H1 (cell line): Measurements from ENCODE around the gene RPS6KB2. TPM values are rescaled to one million over a fixed set of nuclear protein-coding genes. Genes with fewer than 3 reads are reported as not detected.

Experiments
- BCL11A ChIP-seq, 2 experiments: IDR thresholded peaks; one replicate each; pipeline ENCODE4 v1.6.1; 2011; ENCODE audit warnings: low read depth in 2 of 2, low read length in 2 of 2, mild to moderate bottlenecking in 2 of 2
- CBX5 ChIP-seq: fragments of 300-800, 300-1000 bp; sonication (generic); IDR thresholded peaks from 2 replicates; pipeline ENCODE4 v1.7.1; 2016; ENCODE audit warnings: antibody characterized with exemption, low read length, low read depth
- EZH2 ChIP-seq: fragments of 200-600 bp; sonication (generic); IDR thresholded peaks from 2 replicates; pipeline ENCODE4 v1.7.1; 2012; ENCODE audit warnings: low read depth, mild to moderate bottlenecking, moderate library complexity, low read length, inconsistent platforms; ENCODE audit not compliant: severe bottlenecking
- SP4 ChIP-seq: IDR thresholded peaks from 2 replicates; pipeline ENCODE4 v1.6.1; 2012; ENCODE audit warnings: low read length, inconsistent platforms
- TAF1 ChIP-seq: IDR thresholded peaks from 2 replicates; pipeline ENCODE4 v1.6.1; 2011; ENCODE audit warnings: mild to moderate bottlenecking, low read depth, low read length
- polyA plus RNA-seq, 7 experiments: library from polyadenylated mRNA; depleted of rRNA in 3 of 7; stranded (reverse) in 5 of 7; unstranded in 2 of 7; fragments of >200 nt in 5 of 7; fragments of 200-250 nt in 2 of 7; gene quantifications; 1 replicate in 5 of 7; 2 replicates in 1 of 7; 4 replicates in 1 of 7; pipeline versions ENCODE4 v1.2.1 to v1.2.3, GENCODE V29; 2011 to 2013; ENCODE audit warnings: missing spikeins in 2 of 7, mixed read lengths in 2 of 7
- total RNA-seq: library from RNA; stranded (reverse); fragmentation: NEBNext Ultra II Directional; extraction: Animal tissue kit (Norgen Biotek cat#: 25700); gene quantifications from 2 replicates; pipeline ENCODE4 v1.2.1, GENCODE V29; 2021

RPS6KB2 gene
- total and polyA plus RNA-seq, 2 of the 8 experiments (the other 6 are each of a cell fraction or from before 2014, with no cell fraction given) = 41.0 to 47.1 TPM

DNA sequence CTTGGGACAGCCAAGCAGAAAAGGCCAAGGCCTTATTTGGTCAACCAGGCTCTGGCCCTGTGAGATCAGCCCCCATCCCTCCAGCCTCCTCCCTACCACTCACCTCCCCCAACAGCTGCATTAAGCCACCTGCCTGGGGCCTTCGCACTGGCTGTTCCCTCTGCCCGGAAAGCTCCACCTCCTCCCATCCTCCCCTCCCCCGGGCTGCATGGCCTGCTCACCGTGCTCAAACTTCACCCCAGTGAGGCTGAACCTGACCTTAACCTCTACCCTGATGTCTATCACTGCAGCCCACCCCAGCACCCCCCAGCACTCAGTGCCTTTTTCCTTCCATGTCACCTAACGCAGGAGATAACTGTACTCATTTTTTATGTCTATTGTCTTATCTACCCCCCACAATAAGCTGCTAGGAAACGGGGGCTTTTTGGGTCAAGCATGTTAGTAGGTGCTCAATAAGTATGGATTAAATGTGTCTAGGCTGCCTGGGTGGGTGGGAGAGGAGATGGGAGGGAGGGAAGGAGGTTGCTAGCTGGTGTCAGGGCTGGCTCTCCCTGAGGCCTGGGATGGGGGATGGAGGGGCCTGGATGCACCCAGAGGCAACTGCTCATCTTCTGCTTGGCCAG is 8.3 kb downstream of the RPS6KB2 start (continued):
- TF ChIP-seq SP4 (no peak), BCL11A (IDR thresholded peaks at IDR 0.05; ENCODE audit: low read depth in 2 of 2, low read length in 2 of 2) (no peak), EZH2 (no peak), CBX5 (no peak), TAF1 (0 out of 2 replicates have a peak, but pooled peaks have one; percentile 20)
